Esophagus (tissue), 2 donors: ENCODE results near the gene ZNF292. TPM values are rescaled to one million over a fixed set of nuclear protein-coding genes. Genes with fewer than 3 reads are reported as not detected.

Source experiments
- H3K27ac ChIP-seq, 2 donors: one replicate each; pipeline ENCODE4 v1.5.1; 2013; ENCODE audit warnings: low read depth in 2 of 2, mild to moderate bottlenecking in 2 of 2, inconsistent platforms in 1 of 2, low read length in 1 of 2, moderate library complexity in 1 of 2
- H3K27me3 ChIP-seq, 2 donors: one replicate each; pipeline ENCODE4 v1.6.1; 2013; ENCODE audit warnings: low read length in 2 of 2, control low read depth in 1 of 2, mild to moderate bottlenecking in 1 of 2; ENCODE audit not compliant: insufficient read depth in 2 of 2, control insufficient read depth in 1 of 2
- H3K36me3 ChIP-seq, 2 donors: one replicate each; pipeline ENCODE4 v1.6.1; 2013; ENCODE audit warnings: low read length in 1 of 2; ENCODE audit not compliant: control insufficient read depth in 2 of 2, insufficient read depth in 2 of 2
- H3K4me1 ChIP-seq, 2 donors: one replicate each; pipeline ENCODE4 v1.6.1; 2013; ENCODE audit warnings: low read length in 1 of 2; ENCODE audit not compliant: control insufficient read depth in 2 of 2, insufficient read depth in 2 of 2
- H3K4me3 ChIP-seq, 2 donors: one replicate each; pipeline ENCODE4 v1.5.1; 2013; ENCODE audit warnings: low read length in 2 of 2, mild to moderate bottlenecking in 2 of 2, low read depth in 1 of 2, moderate library complexity in 1 of 2
- H3K9me3 ChIP-seq, 2 donors: one replicate each; pipeline ENCODE4 v1.6.1; 2013; ENCODE audit warnings: mild to moderate bottlenecking in 2 of 2, low read depth in 1 of 2, low read length in 1 of 2, moderate library complexity in 1 of 2; ENCODE audit not compliant: control insufficient read depth in 2 of 2, insufficient read depth in 1 of 2
- whole genome bisulfite sequencing, 2 donors: extraction: QIAGEN DNeasy Blood & Tissue Kit; methylation state at CpG; one replicate each; pipeline ENCODE4 v1.1.7; 2013; 5-methylcytosine and 5-hydroxymethylcytosine counted together
- polyA plus RNA-seq, 2 donors: library from polyadenylated mRNA; stranded (reverse); fragments of 200-250 nt; gene quantifications; one replicate each; pipeline ENCODE4 v1.2.3, GENCODE V29; 2013
- donor health status: healthy with polysubstance abuse.
- donor health status: Bipolar disorder and iron deficiency.

The ZNF292 gene
- polyA plus RNA-seq, 2 donors: 4.2 to 6.1 TPM

- H3K9me3 ChIP-seq: no peaks in the 10 kb centered on the region
- no peak overlapping the region for H3K27ac ChIP-seq
- H3K4me1 ChIP-seq: no peaks in the 10 kb centered on the region
- no peaks in the 10 kb centered on the region for H3K27me3 ChIP-seq
- H3K4me3 ChIP-seq: no peak overlapping the region
- peaks cover 6 to 10% of the 10 kb centered on the region in 2 donors for H3K36me3 ChIP-seq
These were observed 94.7 kb downstream of the ZNF292 start for GRCh38 chr6:87250019-87250418.

GRCh38 chr6:87251225-87251624 lies 95.9 kb downstream of the ZNF292 start:
- 87 to 88% methylated on average over 1 of the region's 1 CpG for WGBS, 2 donors
- Histone ChIP-seq H3K9me3 (no peaks in the 10 kb centered on the region), H3K27me3 (no peaks in the 10 kb centered on the region), H3K27ac (no peak overlapping the region), H3K4me1 (no peaks in the 10 kb centered on the region), H3K4me3 (no peak overlapping the region), H3K36me3 (peaks cover 7 to 13% of the 10 kb centered on the region in 2 donors)

- no peak overlapping the region for H3K27ac ChIP-seq
- peaks cover 7 to 9% of the 10 kb centered on the region in 2 donors for H3K36me3 ChIP-seq
- no peaks in the 10 kb centered on the region for H3K9me3 ChIP-seq
- no peaks in the 10 kb centered on the region for H3K27me3 ChIP-seq
- H3K4me1 ChIP-seq: no peaks in the 10 kb centered on the region
- no peak overlapping the region for H3K4me3 ChIP-seq
These were observed 96.4 kb downstream of the ZNF292 start for GRCh38 chr6:87251725-87252124.

- no peak overlapping the region for H3K27ac ChIP-seq
- peaks cover 4 to 8% of the 10 kb centered on the region in 2 donors for H3K36me3 ChIP-seq
- 91 to 98% methylated on average over 3 of the region's 3 CpGs for WGBS, 2 donors
- H3K4me1 ChIP-seq: no peaks in the 10 kb centered on the region
- H3K4me3 ChIP-seq: no peak overlapping the region
- H3K9me3 ChIP-seq: no peaks in the 10 kb centered on the region
- no peaks in the 10 kb centered on the region for H3K27me3 ChIP-seq
These were observed 101.7 kb downstream of the ZNF292 start for GRCh38 chr6:87257046-87257445.

GRCh38 chr6:87257565-87257964 lies 102.2 kb downstream of the ZNF292 start:
- H3K27me3 ChIP-seq: no peaks in the 10 kb centered on the region
- H3K36me3 ChIP-seq: peaks cover 4 to 8% of the 10 kb centered on the region in 2 donors
- 97 to 98% methylated on average over 4 of the region's 4 CpGs for WGBS, 2 donors
- H3K4me1 ChIP-seq: no peaks in the 10 kb centered on the region
- H3K27ac ChIP-seq: no peak overlapping the region
- no peak overlapping the region for H3K4me3 ChIP-seq
- no peaks in the 10 kb centered on the region for H3K9me3 ChIP-seq

- Histone ChIP-seq H3K36me3 (peaks cover 4 to 8% of the 10 kb centered on the region in 2 donors), H3K4me3 (no peak overlapping the region), H3K27me3 (no peaks in the 10 kb centered on the region), H3K27ac (no peak overlapping the region), H3K9me3 (no peaks in the 10 kb centered on the region), H3K4me1 (no peaks in the 10 kb centered on the region)
- WGBS, 2 donors: 95 to 98% methylated on average over 7 of the region's 7 CpGs
These were observed 102.6 kb downstream of the ZNF292 start for GRCh38 chr6:87257975-87258374.

- no peak overlapping the region for H3K27ac ChIP-seq
- H3K27me3 ChIP-seq: no peaks in the 10 kb centered on the region
- no peak overlapping the region for H3K4me3 ChIP-seq
- peaks cover 3 to 8% of the 10 kb centered on the region in 2 donors for H3K36me3 ChIP-seq
- H3K4me1 ChIP-seq: no peaks in the 10 kb centered on the region
- H3K9me3 ChIP-seq: no peaks in the 10 kb centered on the region
- 94 to 97% methylated on average over 7 of the region's 7 CpGs for WGBS, 2 donors
These were observed 104.4 kb downstream of the ZNF292 start for GRCh38 chr6:87259791-87260190.

- H3K27ac ChIP-seq: no peak overlapping the region
- H3K36me3 ChIP-seq: peaks cover 0 to 3% of the 10 kb centered on the region in 2 donors
- WGBS, 2 donors: 78% methylated on average over 3 of the region's 3 CpGs
- H3K4me1 ChIP-seq: no peaks in the 10 kb centered on the region
- H3K9me3 ChIP-seq: no peaks in the 10 kb centered on the region
- no peak overlapping the region for H3K4me3 ChIP-seq
- H3K27me3 ChIP-seq: no peaks in the 10 kb centered on the region
These were observed 106.2 kb downstream of the ZNF292 start for GRCh38 chr6:87261534-87261933.

- Histone ChIP-seq H3K4me3 (no peak overlapping the region), H3K27me3 (no peaks in the 10 kb centered on the region), H3K27ac (no peak overlapping the region), H3K36me3 (no peaks in the 10 kb centered on the region), H3K9me3 (no peaks in the 10 kb centered on the region), H3K4me1 (no peaks in the 10 kb centered on the region)
- 97 to 98% methylated on average over 2 of the region's 2 CpGs for WGBS, 2 donors
These were observed 109.1 kb downstream of the ZNF292 start for GRCh38 chr6:87264481-87264880.

- WGBS, 2 donors: 56 to 77% methylated on average over 7 of the region's 7 CpGs
- Histone ChIP-seq H3K27ac (no peak overlapping the region), H3K9me3 (no peaks in the 10 kb centered on the region), H3K27me3 (no peaks in the 10 kb centered on the region), H3K4me1 (no peaks in the 10 kb centered on the region), H3K36me3 (no peaks in the 10 kb centered on the region), H3K4me3 (no peak overlapping the region)
These were observed 119.4 kb downstream of the ZNF292 start for GRCh38 chr6:87274660-87275274.
